ENCODE data around the gene PDE7B.

Gene PDE7B

GRCh38 chr6:136059308-136059707, 207.8 kb downstream of the PDE7B start:
- no peaks in the 10 kb centered on the region for H4K20me1 ChIP-seq (ENCODE audit: insufficient read depth)
- no peak overlapping the region for H3K4me2 ChIP-seq
- H3K9ac ChIP-seq, result no peak overlapping the region
- no peaks in the 10 kb centered on the region for H3K27me3 ChIP-seq (ENCODE audit: insufficient read depth, low read depth)
- H2AFZ ChIP-seq (ENCODE audit: low read depth), result no peak overlapping the region
- H3K4me1 ChIP-seq (ENCODE audit: low read depth, poor library complexity, severe bottlenecking), result no peaks in the 10 kb centered on the region
- no peak for TF ChIP-seq CTCF (conservative IDR thresholded peaks at IDR 0.05; ENCODE audit: low read depth, low read length)
- H3K79me2 ChIP-seq (ENCODE audit: insufficient read depth, low read depth), result no peaks in the 10 kb centered on the region
- H3K36me3 ChIP-seq (ENCODE audit: insufficient read depth), result no peaks in the 10 kb centered on the region
- no peak overlapping the region for H3K27ac ChIP-seq
- no peak overlapping the region for H3K4me3 ChIP-seq (IDR thresholded peaks at IDR 0.05; ENCODE audit: insufficient read depth, low read depth, low read length)

- H3K9ac ChIP-seq, result no peak overlapping the region
- H3K27ac ChIP-seq, result no peak overlapping the region
- no peak overlapping the region for H3K4me3 ChIP-seq (IDR thresholded peaks at IDR 0.05; ENCODE audit: insufficient read depth, low read depth, low read length)
- no peaks in the 10 kb centered on the region for H3K4me1 ChIP-seq (ENCODE audit: low read depth, poor library complexity, severe bottlenecking)
- H3K27me3 ChIP-seq (ENCODE audit: insufficient read depth, low read depth), result no peaks in the 10 kb centered on the region
- no peaks in the 10 kb centered on the region for H4K20me1 ChIP-seq (ENCODE audit: insufficient read depth)
- H2AFZ ChIP-seq (ENCODE audit: low read depth), result no peak overlapping the region
- H3K4me2 ChIP-seq, result no peak overlapping the region
- H3K36me3 ChIP-seq (ENCODE audit: insufficient read depth), result no peaks in the 10 kb centered on the region
- H3K79me2 ChIP-seq (ENCODE audit: insufficient read depth, low read depth), result no peaks in the 10 kb centered on the region
- TF ChIP-seq CTCF (conservative IDR thresholded peaks at IDR 0.05; ENCODE audit: low read depth, low read length), result no peak
Measured at GRCh38 chr6:136060052-136060451, 208.6 kb downstream of the PDE7B start.

- Histone ChIP-seq H2AFZ (ENCODE audit: low read depth) (no peak overlapping the region), H3K79me2 (ENCODE audit: insufficient read depth, low read depth) (no peaks in the 10 kb centered on the region), H3K27ac (no peak overlapping the region), H3K27me3 (ENCODE audit: insufficient read depth, low read depth) (no peaks in the 10 kb centered on the region), H3K36me3 (ENCODE audit: insufficient read depth) (no peaks in the 10 kb centered on the region), H3K9ac (no peak overlapping the region), H3K4me3 (IDR thresholded peaks at IDR 0.05; ENCODE audit: insufficient read depth, low read depth, low read length) (no peak overlapping the region), H4K20me1 (ENCODE audit: insufficient read depth) (no peaks in the 10 kb centered on the region), H3K4me2 (no peak overlapping the region), H3K4me1 (ENCODE audit: low read depth, poor library complexity, severe bottlenecking) (no peaks in the 10 kb centered on the region)
- TF ChIP-seq CTCF (conservative IDR thresholded peaks at IDR 0.05; ENCODE audit: low read depth, low read length), result no peak
Measured at GRCh38 chr6:136060759-136061158, 209.3 kb downstream of the PDE7B start.

- no peak for TF ChIP-seq CTCF (conservative IDR thresholded peaks at IDR 0.05; ENCODE audit: low read depth, low read length)
- Histone ChIP-seq H4K20me1 (ENCODE audit: insufficient read depth) (no peaks in the 10 kb centered on the region), H3K9ac (no peak overlapping the region), H3K27me3 (ENCODE audit: insufficient read depth, low read depth) (no peaks in the 10 kb centered on the region), H2AFZ (ENCODE audit: low read depth) (no peak overlapping the region), H3K4me3 (IDR thresholded peaks at IDR 0.05; ENCODE audit: insufficient read depth, low read depth, low read length) (no peak overlapping the region), H3K27ac (no peak overlapping the region), H3K4me2 (no peak overlapping the region), H3K36me3 (ENCODE audit: insufficient read depth) (no peaks in the 10 kb centered on the region), H3K4me1 (ENCODE audit: low read depth, poor library complexity, severe bottlenecking) (no peaks in the 10 kb centered on the region), H3K79me2 (ENCODE audit: insufficient read depth, low read depth) (no peaks in the 10 kb centered on the region)
Measured at GRCh38 chr6:136061701-136062100, 210.2 kb downstream of the PDE7B start.

- Histone ChIP-seq H3K4me2 (no peak overlapping the region), H3K79me2 (ENCODE audit: insufficient read depth, low read depth) (no peaks in the 10 kb centered on the region), H3K4me3 (IDR thresholded peaks at IDR 0.05; ENCODE audit: insufficient read depth, low read depth, low read length) (no peak overlapping the region), H3K4me1 (ENCODE audit: low read depth, poor library complexity, severe bottlenecking) (no peaks in the 10 kb centered on the region), H3K36me3 (ENCODE audit: insufficient read depth) (no peaks in the 10 kb centered on the region), H4K20me1 (ENCODE audit: insufficient read depth) (no peaks in the 10 kb centered on the region), H3K9ac (no peak overlapping the region), H3K27ac (no peak overlapping the region), H3K27me3 (ENCODE audit: insufficient read depth, low read depth) (no peaks in the 10 kb centered on the region), H2AFZ (ENCODE audit: low read depth) (no peak overlapping the region)
- no peak for TF ChIP-seq CTCF (conservative IDR thresholded peaks at IDR 0.05; ENCODE audit: low read depth, low read length)
Measured at GRCh38 chr6:136063096-136063495, 211.6 kb downstream of the PDE7B start.
